ENCODE results near the gene NDRG3.
"Not testable (repeated sequence)": the region's sequence is repeated elsewhere in the genome, so short reads cannot be mapped to it uniquely, and the experiment has no call there.

NDRG3 gene

DNA sequence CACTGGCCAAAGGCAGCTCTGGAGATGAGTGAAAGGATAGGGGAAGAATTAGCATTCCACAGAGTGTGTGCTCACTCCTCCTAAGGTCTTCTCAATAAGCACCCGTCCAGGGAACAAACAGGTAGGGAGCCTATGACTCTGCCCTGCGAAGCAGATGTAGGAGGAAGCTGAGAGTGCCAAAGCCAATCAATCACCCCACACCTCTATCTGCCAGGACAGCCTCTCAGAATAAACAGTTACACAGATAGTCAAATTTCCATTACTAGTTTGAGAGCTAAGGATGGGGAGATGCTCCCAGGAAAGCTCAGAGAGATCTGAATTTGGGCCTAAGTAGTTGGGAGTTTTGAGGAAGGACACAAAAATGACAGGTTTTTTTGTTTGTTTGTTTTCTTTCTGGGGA is 59.4 kb downstream of the NDRG3 start:
- DNase-seq = no peak

DNA sequence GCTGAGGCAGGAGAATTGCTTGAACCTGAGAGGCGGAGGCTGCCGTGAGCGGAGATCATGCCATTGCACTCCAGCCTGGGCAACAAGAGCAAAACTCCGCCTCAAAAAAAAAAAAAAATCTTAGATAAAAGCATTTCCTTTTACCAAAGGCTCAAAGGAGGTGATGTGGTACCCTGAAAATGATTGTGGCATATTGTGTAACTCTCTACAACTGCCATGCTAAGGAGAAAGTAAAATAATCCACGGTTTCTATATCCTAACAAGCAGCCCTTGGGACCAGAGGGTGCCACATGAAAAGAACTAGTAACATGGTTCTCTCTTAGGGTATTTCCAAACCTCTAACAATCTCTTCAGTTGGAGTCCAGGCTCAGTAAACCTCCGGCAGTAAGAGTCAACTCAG is 61.1 kb downstream of the NDRG3 start:
- no peak for DNase-seq

DNA sequence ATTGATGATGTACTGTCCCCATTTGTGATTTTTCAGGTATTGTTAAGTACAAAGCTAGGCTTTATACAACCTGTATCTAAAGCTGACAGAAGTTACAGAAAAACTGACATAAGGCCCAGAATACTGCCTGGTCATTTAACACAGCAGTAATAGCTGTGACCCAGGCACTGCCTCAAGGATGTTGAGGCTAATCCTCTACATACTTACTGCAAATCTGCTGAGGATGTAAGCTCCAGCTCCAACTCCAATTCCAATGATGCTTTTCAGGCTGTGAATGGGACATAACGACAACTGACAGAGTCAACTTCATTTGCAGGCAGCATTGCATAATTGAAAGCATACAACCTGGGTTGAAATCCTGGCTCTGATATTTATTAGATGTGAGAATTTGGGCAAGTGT is 63.6 kb downstream of the NDRG3 start:
- DNase-seq = no peak

DNA sequence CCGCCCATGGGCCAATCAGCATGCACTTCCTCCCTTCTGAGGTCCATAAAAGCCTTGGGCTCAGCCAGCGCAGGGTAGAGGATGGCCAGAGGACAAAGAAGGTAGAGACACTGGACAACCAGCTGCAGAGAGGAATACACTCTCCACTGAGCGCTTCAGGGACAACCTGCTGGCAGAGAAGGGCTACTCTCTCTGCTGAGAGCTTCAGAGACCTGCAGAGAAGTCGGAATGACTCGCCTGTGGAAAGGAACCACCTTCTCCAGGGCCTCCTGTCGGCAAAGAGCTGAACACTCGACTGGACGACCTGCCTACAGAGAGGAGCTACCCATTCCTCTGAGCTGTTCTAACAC is 68.5 kb downstream of the NDRG3 start:
- DNase-seq = no peak

DNA sequence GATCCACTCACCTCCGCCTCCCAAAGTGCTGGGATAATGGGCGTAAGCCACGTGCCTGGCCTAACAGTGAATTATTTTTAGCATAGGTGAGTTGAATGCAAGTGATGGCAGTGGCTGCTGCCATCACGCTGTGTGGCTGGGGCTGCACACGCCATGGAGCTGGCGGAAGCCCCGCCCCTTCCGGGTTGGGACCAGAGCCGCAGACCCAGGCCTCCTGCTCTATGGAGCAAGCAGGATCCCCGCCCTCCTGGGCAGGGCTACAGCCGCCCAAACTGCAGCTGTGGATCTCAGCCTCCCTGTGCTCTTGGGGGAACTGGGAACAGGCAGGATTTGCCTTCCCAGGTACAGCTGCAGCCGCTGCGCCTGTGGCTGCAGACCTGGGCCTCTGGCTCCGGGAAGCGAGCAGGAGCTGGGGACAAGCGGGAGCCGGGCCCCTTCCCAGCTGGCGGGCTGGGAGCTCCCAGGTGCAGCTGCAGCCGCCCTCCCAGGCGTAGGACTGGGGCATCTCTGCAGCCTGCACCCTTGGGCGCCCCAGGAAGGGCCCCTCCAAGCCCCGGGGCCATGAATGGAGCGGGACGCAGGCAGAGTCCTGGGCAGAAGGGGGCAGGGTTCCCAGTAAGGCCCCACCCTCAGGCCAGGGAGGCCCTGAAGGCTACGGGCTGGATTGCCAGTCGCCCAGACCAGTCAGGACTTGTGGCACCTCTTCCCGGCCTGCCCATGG is 69.0 kb downstream of the NDRG3 start:
- DNase-seq = no peak

DNA sequence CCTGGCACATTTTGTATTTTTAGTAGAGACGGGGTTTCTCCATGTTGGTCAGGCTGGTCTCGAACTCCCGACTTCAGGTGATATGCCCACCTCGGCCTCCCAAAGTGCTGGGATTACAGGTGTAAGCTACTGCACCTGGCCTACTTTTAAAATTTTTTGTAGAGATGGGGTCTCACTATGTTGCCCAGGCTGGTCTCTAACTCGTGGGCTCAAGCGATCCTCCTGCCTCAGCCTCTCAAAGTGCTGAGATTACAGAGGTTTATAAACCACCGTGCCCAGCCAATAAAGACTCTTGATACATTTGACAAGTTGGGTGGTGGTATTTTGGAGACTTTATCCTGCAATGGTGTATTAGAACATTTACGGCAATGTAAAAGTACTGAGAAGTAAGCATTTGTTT is 70.3 kb downstream of the NDRG3 start:
- not testable (repeated sequence) for DNase-seq

DNA sequence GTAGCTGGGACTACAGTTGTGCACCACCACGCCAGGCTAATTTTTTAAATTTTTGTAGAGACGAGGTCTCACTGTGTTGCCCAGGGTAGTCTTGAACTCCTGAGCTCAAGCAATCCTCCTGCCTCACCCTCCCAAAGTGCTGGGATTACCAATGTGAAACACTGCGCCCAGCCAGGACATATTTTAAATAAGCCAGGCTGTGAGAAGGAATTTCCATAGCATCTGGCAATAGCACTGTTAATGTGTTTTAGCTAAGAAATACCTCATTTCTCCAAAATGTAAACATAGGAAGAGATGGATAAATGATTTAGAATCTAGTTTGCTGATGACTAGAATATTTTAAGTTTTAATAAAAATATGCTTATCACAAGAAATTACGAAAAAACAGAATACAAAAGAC is 72.9 kb downstream of the NDRG3 start:
- DNase-seq = no peak

DNA sequence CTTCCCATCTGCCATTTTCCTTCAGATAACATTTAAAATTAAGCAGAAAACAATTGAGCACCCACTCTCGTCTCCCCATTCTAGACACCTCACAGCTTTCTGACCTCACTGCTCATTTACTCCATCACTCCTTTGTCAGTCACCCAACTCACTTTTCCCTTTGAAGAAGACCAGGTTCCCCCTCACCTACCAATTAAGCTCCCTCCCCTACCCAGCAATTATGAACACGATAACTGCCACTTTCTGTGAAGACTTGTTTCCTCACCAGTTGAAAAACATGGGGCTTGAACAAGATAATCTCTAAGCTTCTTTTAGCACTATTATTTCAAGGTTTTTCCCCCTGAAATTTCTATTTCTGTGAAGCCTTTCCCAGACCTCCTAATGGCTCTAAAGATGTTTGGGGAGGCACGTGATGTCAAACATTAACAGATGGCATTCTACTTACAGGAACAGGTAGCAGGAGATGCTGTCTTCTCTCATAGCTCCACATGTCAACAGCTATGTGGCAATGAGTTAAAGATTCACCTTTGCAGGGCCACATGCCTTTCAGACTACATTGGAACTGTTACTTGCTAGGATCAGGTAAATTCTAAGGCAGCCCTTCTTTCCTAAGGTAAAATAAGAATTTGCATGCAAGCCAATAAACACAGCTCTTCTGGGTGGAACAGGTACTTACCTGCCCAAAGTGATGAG is 75.1 kb downstream of the NDRG3 start:
- no peak for DNase-seq

DNA sequence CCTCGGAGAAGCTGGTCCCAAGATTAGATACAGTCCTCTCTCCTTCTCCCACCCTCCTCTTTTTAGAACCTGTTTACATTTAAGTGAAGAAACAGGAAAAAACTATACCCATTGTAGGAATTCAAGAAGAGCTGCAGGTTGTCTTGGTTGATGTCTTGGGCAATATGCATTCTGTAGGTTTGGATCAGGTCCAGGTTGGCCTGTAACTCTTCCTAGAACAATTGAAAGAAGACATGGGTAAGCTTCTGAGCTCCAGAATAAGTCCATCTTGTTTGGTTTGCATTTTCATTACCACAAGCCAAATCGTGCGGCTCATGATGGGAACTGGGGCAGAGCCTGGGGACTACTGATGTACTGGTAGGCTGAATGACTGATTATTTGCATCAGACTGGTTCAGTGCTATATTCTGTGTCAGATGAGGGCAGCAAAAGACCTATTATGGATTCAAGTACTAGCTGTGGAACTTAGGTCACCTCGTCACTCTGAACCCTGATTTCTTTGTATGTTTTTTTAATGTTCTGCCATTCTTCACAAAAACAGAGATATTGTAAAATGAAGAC is 79.6 kb downstream of the NDRG3 start:
- DNase-seq = no peak

DNA sequence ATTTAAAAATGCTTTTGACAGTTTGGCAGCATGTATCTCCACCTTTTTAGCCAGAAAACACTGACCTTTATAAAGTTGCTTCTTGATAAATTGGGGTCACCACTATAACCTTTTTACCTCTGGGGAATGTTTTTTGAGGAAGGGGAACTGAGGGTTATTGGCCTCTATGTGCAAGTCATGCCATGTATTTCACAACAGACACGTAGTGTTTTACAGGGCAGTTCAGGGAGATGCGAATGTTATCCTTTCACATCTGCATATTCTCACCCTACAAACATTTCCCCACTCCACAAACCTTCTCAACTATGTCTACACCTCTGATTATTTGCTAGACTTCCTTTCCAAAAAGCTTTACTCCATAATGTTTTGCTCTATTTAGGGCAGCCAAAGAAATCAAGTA is 82.9 kb downstream of the NDRG3 start:
- no peak for DNase-seq

DNA sequence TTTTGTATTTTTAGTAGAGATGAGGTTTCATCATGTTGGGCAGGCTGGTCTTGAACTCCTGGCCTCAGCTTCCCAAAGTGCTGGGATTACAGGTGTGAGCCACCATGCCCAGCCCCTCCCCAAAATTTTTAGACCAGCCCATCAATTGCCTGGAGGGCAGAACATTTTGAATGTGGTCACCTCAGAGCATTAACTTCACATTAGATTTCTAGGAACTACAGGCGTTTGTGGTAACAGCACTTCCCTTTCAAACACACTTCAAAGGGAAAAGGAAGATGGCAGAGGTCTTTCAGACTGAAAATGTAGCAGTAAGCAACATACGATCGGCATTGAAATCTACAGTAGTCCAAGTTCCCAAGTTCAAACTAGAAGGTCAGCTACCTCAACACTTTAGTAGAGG is 87.6 kb downstream of the NDRG3 start:
- DNase-seq = no peak

DNA sequence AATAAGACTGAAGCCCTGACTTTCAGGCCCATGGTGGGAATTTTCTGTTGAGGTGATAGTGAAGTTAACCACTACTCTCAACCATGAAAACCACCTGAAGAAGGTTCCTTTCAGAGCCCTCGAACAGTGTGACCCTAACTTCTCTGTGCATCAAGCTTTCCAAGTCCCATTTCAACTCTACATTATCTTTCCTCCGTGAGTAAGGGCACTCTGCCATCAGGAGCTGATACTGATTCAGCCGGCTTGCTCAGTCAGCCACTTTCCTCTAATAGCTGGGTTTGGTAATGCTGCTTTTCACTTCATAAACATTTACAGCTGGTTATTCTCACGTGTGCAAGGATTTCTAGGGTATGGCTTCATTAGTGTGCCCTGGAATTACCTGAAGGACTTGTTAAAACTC is 89.2 kb downstream of the NDRG3 start:
- no peak for DNase-seq

DNA sequence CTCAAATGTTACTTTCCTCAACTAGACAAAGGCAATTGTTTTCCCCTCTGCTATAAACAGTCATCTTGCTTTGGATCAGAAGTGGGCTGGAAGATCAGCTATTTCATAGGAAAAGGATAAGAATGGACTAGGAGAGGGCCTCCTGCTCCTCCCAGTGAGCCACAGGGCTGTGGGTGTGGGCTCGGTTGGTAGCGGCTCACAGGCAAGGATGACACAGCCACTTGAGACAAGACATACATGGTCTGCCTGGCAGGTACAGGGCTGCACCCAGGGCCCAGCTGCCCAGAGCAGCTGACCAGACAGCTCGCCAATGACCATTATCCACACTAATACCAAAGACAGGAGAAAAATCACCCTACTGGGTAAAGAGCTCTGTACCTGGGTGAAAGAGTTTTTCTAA is 90.9 kb downstream of the NDRG3 start:
- no peak for DNase-seq

DNA sequence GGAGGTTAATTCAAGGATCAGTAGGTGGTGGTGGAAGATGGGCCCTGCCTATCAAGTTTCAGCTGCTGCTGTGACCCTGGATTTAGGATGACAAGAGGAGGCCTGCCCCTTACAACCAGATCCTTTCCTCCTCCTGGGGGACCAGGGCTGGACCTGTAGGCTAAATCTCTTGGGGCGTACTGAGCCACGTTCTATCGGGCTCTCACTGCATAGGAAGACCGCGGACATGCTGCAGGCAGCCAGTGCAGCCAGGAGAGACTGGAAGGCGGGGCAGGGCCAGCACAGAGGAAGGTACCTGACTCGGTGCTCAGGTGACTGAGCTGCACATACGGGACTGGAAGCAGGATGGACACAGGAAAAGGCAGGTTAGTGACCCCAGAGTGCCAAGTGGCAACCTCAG is 91.4 kb downstream of the NDRG3 start:
- no peak for DNase-seq

DNA sequence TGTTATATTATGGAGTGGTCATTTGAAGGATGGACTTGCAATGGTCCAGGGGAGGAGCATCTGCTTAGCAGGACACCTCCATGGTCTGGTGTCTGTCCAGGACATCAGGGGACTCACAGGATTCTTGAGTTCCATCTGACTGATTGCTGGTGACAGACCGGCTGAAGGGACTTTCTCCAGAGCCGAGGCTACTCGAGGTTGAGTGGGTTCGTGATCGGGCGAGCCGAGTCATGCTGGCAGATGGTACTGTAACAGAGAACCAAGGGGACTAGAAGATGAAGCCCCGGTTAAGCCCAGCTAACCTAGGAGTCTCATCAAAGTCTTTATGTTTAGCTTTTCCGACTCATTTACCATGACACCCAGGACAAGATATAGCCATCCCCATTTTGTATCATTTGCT is 92.4 kb downstream of the NDRG3 start:
- DNase-seq = no peak

DNA sequence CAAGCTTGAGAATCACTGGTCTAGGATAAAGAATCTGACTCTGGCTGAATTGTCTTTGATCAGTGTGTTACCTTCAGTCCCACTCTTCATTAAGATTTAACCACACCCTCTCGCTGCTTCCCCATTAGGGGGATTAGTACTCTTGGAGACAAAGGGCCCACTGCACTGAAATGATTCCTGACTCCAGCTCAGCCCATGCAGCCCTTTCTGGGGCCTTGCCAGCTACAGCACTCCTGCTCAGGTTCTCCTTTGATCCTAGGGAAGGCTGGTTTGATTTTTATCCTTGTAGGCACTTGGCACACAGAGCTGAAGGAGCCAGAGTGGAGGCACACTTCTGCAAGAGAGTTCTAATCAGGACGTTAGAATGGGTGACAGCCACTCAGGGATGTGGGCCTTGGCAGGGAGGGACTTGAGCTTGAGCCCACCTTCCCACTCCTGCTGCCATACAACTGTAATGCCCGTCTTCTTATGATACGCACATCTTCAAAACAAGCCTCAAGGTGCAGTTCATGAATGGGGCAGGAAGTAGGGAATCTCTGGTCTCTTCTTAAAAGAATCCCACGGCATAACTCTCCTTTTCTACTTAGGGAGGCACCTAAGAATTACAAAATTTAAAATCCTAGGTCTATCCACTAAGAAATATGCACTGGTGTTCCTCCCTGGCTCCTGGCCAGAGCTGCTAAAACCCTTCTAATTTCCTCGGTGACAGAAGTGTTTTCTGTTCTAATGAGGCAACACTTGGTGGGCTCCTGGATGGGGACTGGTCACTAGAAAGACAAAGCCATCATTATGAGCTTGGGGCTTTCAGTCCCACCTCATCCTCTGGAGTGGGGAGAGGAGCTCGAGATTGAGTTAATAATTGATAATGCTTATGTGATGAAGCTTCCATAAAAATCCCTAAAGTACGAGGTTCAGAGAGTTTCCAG is 98.4 kb downstream of the NDRG3 start:
- DNase-seq = no peak

DNA sequence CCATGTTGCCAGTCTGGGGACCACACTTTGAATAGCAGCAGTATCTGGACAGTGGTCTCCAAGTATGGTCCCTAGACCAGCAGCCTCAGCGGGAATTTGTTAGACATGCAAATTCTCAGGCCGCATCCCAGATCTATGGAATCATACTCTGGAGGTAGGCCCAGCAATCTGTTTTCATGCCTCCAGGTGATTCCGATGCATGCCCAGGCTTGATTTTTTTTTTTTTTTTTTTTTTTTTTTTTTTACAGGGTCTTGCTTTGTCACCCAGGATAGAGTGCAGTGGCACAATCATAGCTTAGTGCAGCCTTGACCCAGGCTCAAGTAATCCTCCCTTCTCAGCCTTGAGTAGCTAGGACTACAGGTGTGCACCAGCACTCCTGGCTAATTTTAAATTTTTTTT is 99.2 kb downstream of the NDRG3 start:
- no peak for DNase-seq

DNA sequence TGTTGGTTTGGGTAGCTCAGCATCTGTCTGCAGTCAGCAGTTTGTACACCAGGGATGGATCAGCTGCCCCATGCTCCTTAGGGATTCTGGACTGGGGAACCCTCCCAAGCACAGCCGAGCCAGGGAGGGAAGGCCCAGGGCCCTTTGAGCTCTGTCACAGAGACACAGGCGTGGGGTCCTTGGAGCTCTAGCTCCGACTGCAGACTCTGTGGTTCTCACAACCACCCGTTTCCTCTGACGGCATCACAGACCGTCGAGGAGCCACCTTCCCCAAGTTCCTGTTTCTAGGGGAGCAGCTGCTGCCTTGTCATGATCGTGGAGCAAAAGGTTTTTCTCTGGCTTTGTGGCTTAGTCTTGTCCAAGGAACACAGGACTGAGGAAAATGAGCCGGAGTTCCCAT is 99.9 kb downstream of the NDRG3 start, which contains the start of gene SLA2:
Gene SLA2, minus strand, starts transcription at position 199 of the 400 bp plus-strand sequence. CDS start 4,861 bp downstream, outside the sequence.
- DNase-seq = no peak

DNA sequence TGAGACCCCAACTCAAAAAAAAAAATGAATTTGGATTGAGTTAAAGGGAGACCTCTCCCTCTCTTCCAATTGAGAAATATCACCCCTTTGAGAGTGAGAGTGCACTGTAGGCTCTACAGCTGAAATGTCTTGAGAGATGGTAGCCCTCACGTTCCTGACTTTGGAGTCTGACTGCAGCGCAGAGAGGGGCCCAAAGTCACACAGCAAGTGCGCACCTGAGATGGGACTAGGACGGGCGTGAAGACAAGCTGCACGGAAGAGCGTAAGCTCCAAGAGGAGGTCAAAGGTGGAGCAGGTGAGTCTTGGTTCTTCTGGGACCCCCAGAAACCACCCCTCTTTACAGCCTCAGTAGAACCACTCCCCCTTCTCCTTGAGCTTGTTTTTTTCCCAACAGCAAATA is 100.5 kb downstream of the NDRG3 start:
- DNase-seq = no peak

DNA sequence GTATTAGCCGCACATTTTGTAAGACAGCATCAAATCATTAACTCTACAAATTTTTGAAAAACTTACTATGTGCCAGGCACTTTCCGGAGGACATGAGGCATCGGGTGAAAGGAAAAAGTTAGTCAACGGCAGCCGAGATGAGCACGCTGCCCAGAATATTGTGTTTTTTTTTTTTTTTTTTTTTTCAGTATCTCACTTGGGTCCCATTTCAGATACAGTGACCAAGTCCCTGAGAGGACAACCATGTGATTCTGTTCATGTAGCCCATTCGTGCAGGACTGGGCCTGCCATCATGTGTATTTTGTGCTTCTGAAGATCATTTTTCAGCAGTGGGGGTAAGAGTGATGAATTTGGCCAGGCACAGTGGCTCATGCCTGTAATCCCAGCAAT is 101.2 kb downstream of the NDRG3 start:
- DNase-seq = no peak

DNA sequence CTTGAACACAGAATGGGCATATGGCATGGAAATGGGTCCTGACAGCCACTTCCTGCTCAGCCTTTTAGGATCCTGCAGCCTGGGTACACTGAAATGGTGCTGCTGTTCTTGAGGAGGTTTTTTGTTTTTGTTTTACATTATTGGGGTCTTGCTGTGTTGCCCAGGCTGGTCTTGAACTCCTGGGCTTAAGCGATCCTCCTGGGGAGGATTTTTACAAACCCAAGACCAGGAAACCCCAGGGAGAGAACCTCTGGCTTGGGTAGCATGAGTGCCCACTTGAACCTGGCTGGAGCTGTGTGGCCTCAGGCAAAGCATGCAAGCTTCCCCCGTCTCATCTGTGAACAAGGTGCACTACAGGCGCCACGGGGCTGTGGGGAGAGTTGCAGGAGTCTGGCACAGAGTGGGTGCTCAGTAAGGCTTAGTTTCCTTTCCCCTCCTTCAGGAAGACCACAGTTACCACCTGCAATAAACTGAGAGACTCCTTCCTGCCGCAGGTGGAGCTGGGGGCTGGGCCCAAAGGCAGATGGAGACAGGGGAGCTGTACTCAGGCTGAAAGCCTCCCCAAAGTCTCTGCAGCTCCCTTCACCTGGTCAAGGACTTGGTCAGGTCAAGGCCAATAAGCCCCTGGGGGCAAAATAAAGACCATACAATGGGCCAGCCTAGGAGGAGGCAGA is 101.7 kb downstream of the NDRG3 start:
- DNase-seq = no peak

DNA sequence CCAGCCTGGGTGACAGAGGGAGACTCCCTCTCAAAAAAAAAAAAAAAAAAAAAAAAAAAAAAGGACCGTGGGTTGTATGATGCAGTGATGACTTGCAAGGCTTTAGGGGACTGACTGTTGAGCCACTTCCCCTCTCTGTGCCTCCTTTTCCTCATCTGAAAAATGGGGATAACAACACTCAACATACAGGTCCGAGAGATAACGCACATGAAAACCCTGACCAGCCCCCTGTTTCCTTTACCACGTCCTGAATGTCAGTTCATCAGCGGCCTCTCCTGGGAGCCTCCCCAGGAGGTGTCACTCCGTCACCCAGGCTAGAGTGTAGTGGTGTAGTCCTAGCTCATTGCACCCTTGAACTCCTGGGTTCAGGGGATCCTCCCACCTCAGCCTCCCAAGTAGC is 103.8 kb downstream of the NDRG3 start:
- no peak for DNase-seq

DNA sequence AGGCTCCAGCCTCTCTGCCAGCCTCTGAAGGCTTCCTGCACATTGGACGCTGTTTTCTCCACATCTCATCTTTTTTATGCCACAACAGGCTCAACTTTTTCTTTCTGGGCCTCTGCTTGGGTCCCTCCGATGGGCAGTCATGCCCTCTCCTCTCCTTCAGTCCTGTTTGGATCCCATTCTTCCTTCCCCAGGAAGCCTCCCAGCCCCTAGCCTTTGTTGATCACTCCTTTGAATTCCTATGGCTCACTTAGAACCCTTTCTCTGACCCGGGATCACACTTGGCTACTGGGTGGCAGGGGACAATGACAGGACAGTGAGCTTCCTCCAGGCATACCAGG is 104.4 kb downstream of the NDRG3 start:
- DNase-seq = no peak
